ENCODE measurements around the gene TNF.

TNF gene

DNA sequence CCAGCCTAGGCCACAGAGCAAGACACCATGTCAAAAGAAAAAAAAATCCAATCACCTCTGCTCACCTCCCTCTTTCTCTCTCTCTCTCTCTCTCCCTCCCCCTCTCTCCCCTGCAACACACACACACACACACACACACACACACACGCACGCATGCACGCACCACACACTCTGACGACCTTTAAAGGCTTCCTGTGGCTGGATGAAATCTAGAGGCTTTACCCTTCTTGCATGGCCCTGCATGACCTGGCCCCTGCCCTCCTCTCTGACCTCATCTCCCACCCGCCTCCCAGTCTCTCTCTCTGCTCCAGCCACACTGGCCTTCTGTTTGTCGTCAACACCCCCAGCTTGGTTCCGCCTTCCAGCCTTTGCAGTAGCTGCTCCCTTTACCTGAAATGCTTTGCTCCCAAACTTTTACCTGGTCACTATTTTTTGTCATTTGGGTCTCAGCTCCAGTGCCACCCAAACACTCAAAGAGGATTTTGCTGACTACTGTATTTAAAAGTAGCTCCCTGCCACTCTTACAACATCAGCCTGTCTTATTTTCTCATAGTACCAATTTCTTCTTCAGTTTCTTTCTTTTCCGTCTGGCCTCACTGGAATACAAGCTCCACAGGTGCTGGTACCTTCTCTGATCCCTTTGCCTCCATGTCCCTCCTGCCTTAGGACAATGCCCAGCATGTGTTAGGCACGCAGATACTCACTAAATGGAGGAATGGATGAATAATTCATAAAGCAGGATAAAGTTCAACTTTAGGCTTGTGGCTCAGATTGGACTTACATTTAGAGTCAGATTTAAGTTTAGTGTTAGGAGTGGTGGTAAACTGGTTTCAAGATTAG, 7.6 kb upstream of the TNF start:
- no peak for DNase-seq (ENCODE audit: low read depth, low spot score)
- H3K4me3 ChIP-seq (ENCODE audit: low read length) = no peak overlapping the region

DNA sequence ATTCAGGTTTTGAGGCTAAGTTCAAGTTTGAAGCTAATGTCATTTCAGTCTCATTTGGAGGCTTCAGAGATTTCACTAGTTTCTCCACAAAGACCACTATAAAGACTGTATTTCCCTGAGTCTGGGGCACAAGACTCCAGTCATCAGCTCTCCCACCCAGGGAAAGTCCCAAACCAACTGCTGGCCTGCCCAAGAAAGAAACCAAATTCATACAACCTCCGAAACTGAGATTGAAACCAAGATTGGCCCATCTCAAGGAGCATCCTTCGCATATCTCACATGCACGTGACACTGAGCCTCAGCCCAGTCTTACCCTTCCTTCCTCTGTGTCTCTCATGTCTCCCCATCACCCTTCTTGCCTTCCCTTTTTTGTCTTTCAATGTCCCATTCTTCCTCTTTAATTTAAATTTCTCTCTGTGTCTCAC, 6.8 kb upstream of the TNF start:
- peak; percentile 46 for DNase-seq (ENCODE audit: low read depth, low spot score)

DNA sequence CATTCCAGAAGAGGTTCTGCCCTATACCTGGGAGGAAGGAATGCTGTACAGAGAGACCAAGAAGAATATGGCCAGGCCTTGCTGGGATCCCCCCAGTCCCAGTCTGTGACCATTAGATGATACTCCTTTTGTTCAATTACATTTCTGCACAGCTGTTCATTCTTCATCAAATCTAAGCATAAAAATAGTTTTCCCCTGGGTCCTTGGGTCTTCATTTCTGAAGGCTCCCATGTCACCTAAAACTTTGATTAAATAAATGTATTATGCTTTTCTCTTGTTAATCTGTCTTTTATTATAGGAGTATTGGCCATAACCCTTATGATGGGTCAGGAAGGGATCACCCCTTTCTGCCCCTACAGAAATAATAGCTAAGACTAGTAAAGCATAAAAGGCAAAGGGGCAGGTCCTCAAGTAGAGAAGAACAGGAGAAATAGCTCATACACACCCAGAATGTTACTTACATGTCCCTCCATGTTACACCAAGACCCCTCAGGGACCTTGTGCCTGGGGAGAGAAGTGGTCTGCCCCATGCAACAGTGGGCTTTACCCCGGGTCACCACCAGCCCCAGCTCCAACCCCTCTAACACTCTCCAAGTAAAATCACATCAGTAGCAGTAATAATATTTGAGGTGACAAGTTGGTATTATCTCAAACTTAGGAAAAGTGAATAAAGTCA, 5.4 kb upstream of the TNF start:
- no peak overlapping the region for H3K4me3 ChIP-seq (ENCODE audit: low read length)
- DNase-seq (ENCODE audit: low read depth, low spot score) = no peak

More for the DNA sequence above, 6.8 kb upstream of the TNF start:
- no peak overlapping the region for H3K4me3 ChIP-seq (ENCODE audit: low read length)

DNA sequence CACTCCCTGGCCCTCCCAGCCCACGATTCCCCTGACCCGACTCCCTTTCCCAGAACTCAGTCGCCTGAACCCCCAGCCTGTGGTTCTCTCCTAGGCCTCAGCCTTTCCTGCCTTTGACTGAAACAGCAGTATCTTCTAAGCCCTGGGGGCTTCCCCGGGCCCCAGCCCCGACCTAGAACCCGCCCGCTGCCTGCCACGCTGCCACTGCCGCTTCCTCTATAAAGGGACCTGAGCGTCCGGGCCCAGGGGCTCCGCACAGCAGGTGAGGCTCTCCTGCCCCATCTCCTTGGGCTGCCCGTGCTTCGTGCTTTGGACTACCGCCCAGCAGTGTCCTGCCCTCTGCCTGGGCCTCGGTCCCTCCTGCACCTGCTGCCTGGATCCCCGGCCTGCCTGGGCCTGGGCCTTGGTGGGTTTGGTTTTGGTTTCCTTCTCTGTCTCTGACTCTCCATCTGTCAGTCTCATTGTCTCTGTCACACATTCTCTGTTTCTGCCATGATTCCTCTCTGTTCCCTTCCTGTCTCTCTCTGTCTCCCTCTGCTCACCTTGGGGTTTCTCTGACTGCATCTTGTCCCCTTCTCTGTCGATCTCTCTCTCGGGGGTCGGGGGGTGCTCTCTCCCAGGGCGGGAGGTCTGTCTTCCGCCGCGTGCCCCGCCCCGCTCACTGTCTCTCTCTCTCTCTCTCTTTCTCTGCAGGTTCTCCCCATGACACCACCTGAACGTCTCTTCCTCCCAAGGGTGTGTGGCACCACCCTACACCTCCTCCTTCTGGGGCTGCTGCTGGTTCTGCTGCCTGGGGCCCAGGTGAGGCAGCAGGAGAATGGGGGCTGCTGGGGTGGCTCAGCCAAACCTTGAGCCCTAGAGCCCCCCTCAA, 3.1 kb upstream of the TNF start, which contains the start of gene LTA:
TSS of gene LTA (plus strand) at position 249 of the 871 bp plus-strand sequence. CDS start at position 703, 454 bp downstream.
- peak within 1 kb of the TSS; percentile 53 for H3K4me3 ChIP-seq (ENCODE audit: low read length)
- DNase-seq (ENCODE audit: low read depth, low spot score) = no peak

DNA sequence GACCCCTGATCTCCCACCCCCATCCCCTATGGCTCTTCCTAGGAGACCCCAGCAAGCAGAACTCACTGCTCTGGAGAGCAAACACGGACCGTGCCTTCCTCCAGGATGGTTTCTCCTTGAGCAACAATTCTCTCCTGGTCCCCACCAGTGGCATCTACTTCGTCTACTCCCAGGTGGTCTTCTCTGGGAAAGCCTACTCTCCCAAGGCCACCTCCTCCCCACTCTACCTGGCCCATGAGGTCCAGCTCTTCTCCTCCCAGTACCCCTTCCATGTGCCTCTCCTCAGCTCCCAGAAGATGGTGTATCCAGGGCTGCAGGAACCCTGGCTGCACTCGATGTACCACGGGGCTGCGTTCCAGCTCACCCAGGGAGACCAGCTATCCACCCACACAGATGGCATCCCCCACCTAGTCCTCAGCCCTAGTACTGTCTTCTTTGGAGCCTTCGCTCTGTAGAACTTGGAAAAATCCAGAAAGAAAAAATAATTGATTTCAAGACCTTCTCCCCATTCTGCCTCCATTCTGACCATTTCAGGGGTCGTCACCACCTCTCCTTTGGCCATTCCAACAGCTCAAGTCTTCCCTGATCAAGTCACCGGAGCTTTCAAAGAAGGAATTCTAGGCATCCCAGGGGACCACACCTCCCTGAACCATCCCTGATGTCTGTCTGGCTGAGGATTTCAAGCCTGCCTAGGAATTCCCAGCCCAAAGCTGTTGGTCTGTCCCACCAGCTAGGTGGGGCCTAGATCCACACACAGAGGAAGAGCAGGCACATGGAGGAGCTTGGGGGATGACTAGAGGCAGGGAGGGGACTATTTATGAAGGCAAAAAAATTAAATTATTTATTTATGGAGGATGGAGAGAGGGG, 1.9 kb upstream of the TNF start:
- DNase-seq (ENCODE audit: low read depth, low spot score) = no peak
- H3K4me3 ChIP-seq (ENCODE audit: low read length) = no peak overlapping the region

DNA sequence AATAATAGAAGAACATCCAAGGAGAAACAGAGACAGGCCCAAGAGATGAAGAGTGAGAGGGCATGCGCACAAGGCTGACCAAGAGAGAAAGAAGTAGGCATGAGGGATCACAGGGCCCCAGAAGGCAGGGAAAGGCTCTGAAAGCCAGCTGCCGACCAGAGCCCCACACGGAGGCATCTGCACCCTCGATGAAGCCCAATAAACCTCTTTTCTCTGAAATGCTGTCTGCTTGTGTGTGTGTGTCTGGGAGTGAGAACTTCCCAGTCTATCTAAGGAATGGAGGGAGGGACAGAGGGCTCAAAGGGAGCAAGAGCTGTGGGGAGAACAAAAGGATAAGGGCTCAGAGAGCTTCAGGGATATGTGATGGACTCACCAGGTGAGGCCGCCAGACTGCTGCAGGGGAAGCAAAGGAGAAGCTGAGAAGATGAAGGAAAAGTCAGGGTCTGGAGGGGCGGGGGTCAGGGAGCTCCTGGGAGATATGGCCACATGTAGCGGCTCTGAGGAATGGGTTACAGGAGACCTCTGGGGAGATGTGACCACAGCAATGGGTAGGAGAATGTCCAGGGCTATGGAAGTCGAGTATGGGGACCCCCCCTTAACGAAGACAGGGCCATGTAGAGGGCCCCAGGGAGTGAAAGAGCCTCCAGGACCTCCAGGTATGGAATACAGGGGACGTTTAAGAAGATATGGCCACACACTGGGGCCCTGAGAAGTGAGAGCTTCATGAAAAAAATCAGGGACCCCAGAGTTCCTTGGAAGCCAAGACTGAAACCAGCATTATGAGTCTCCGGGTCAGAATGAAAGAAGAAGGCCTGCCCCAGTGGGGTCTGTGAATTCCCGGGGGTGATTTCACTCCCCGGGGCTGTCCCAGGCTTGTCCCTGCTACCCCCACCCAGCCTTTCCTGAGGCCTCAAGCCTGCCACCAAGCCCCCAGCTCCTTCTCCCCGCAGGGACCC, 981 bp upstream of the TNF start:
- no peak for DNase-seq (ENCODE audit: low read depth, low spot score)
- H3K4me3 ChIP-seq (ENCODE audit: low read length) = no peak overlapping the region

DNA sequence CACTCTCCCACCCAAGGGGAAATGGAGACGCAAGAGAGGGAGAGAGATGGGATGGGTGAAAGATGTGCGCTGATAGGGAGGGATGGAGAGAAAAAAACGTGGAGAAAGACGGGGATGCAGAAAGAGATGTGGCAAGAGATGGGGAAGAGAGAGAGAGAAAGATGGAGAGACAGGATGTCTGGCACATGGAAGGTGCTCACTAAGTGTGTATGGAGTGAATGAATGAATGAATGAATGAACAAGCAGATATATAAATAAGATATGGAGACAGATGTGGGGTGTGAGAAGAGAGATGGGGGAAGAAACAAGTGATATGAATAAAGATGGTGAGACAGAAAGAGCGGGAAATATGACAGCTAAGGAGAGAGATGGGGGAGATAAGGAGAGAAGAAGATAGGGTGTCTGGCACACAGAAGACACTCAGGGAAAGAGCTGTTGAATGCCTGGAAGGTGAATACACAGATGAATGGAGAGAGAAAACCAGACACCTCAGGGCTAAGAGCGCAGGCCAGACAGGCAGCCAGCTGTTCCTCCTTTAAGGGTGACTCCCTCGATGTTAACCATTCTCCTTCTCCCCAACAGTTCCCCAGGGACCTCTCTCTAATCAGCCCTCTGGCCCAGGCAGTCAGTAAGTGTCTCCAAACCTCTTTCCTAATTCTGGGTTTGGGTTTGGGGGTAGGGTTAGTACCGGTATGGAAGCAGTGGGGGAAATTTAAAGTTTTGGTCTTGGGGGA, 754 bp downstream of the TNF start:
- no peak overlapping the region for H3K4me3 ChIP-seq (ENCODE audit: low read length)
- no peak for DNase-seq (ENCODE audit: low read depth, low spot score)

DNA sequence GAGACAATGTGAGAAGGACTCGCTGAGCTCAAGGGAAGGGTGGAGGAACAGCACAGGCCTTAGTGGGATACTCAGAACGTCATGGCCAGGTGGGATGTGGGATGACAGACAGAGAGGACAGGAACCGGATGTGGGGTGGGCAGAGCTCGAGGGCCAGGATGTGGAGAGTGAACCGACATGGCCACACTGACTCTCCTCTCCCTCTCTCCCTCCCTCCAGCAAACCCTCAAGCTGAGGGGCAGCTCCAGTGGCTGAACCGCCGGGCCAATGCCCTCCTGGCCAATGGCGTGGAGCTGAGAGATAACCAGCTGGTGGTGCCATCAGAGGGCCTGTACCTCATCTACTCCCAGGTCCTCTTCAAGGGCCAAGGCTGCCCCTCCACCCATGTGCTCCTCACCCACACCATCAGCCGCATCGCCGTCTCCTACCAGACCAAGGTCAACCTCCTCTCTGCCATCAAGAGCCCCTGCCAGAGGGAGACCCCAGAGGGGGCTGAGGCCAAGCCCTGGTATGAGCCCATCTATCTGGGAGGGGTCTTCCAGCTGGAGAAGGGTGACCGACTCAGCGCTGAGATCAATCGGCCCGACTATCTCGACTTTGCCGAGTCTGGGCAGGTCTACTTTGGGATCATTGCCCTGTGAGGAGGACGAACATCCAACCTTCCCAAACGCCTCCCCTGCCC, 1.7 kb downstream of the TNF start:
- no peak overlapping the region for H3K4me3 ChIP-seq (ENCODE audit: low read length)
- peak; percentile 62 for DNase-seq (ENCODE audit: low read depth, low spot score)

DNA sequence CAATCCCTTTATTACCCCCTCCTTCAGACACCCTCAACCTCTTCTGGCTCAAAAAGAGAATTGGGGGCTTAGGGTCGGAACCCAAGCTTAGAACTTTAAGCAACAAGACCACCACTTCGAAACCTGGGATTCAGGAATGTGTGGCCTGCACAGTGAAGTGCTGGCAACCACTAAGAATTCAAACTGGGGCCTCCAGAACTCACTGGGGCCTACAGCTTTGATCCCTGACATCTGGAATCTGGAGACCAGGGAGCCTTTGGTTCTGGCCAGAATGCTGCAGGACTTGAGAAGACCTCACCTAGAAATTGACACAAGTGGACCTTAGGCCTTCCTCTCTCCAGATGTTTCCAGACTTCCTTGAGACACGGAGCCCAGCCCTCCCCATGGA, 2.2 kb downstream of the TNF start:
- no peak overlapping the region for H3K4me3 ChIP-seq (ENCODE audit: low read length)
- no peak for DNase-seq (ENCODE audit: low read depth, low spot score)

DNA sequence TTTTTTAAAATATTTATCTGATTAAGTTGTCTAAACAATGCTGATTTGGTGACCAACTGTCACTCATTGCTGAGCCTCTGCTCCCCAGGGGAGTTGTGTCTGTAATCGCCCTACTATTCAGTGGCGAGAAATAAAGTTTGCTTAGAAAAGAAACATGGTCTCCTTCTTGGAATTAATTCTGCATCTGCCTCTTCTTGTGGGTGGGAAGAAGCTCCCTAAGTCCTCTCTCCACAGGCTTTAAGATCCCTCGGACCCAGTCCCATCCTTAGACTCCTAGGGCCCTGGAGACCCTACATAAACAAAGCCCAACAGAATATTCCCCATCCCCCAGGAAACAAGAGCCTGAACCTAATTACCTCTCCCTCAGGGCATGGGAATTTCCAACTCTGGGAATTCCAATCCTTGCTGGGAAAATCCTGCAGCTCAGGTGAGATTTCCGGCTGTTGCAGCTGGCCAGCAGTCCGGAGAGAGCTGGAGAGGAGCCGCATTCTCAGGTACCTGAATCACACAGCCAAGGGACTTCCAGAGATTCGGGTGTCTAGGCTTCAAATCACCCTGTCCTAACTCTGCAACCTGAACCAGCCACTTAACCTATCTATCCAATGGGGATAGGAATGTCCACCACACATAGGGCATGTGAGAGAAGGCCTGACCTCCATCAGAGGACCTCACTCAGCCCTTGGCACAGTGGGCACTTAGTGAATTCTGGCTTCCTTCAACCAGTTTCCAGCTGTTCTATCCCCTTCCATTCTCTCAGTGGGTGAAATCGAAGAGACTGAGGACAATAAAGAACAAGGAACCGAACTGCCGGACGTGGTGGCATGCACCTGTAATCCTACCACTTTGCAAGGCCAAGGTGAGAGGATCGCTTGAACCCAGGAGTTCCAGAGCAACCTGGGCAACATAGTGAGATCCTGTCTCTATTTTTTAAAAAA, 3.1 kb downstream of the TNF start:
- no peak overlapping the region for H3K4me3 ChIP-seq (ENCODE audit: low read length)
- DNase-seq (ENCODE audit: low read depth, low spot score) = no peak

DNA sequence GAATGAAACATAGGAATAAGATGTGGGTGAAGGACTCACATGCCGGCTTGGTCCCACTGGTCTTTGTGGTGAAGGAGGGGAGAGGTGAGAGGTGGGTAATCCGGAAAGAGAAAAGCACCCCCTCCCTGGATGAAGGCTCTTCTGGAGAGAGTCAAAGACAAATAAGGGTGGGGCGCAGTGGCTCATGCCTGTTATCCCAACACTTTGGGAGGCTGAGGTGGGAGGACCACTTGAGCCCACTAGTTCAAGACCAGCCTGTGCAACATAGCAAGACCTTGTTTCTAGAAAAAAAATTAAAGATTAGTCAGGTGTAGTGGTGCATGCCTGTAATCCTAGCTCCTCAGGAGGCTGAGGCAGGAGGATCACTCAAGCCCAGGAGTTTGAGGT, 3.7 kb downstream of the TNF start:
- no peak for DNase-seq (ENCODE audit: low read depth, low spot score)
- H3K4me3 ChIP-seq (ENCODE audit: low read length) = no peak overlapping the region

DNA sequence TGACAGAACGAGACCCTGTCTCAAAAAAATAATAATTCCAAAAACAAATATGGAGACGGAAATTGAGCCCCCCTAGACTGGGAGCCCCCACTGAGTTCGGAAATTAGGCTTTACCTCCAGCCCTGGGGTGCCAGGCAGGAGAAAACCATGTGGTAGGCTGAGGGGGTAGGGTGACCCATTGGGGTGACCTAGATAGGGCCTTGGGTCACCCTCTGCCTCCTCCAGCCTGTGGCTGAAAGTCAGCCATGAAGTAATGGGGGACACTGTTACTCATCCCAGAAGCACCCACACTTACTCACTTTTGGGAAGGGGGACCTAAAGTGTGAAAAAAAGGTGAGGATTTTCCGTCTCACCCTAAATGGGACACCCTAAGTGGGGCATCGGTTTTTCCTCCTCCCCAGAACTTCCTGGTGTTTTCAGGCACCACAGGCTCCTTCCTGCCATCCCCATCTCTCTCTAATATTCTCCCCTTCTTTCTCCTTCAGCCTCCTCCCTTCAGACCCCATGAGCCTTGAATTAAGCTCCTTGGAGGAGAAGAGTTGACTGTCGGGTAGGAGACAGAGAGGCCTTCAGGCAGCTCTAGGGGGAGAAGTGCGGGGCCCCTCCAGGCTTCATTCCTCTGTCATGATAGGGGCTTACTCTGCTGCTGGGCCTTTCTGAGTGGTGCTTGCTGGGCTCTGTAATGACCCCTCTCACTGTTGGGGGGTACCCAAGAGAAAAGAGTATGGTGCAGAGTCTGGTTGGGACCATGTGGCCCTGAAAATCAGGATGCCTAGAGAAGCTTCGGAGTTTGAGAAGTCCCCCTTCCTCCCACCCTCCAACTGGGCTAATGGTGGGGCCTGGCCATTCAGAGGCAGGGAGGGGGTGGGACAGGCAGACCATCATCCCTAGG, 4.4 kb downstream of the TNF start:
- DNase-seq (ENCODE audit: low read depth, low spot score) = no peak
- no peak overlapping the region for H3K4me3 ChIP-seq (ENCODE audit: low read length)

DNA sequence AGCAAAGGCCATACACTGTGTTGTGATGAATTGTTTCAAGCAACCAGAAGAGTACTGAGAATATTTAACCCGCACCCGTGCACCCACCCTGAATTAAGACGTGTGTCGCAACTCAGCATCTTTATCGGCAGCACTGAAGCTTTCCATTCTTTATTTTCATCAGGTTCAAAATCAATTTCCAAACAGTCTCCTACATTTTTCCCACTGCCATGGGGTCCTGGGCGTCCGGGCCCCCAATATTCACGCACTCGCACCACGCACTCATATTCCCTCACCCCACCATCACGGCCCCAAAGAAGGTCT, 5.0 kb downstream of the TNF start:
- peak overlapping the region; percentile 86 for H3K4me3 ChIP-seq (ENCODE audit: low read length)

DNA sequence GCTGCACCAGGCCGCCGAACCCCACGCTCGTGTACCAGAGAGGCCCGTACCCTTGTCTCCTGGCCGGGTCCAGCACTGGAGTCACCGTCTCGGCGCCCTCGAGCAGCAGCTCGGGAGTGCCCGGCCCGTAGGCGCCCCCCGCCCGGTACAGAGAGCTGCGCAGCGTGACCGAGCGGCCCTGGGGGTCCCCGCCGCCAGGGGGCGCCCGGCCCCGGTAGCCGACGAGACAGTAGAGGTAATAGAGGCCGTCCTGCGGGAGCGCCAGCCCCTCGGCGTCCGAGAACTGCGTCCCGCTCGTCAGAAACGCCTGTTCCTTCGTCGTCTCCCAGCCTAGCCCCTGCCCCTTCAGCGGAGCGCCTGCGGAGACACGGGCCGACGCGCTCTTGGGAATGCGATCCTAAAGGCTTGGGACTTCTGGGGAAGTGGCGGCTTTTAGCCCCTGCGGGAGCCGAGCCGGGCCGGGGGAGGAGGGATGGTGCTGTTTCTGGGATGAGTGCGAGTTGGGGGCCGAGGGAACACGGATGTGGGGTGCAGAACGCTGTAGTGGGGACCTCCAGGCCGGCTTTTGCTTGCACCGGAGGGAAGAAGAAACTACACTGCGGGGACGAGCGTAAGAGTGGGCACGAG, 5.6 kb downstream of the TNF start:
- H3K4me3 ChIP-seq (ENCODE audit: low read length) = peak overlapping the region; percentile 86
- peak; percentile 67 for DNase-seq (ENCODE audit: low read depth, low spot score)

More for the DNA sequence above, 5.0 kb downstream of the TNF start:
- DNase-seq (ENCODE audit: low read depth, low spot score) = no peak

Measured in Jurkat, Clone E6-1 (cell line).